Uterus (tissue), 4 donors: ENCODE measurements around the gene NTRK2. TPM values are rescaled to one million over a fixed set of nuclear protein-coding genes. Genes with fewer than 3 reads are reported as not detected.

Experiments
- DNase-seq, 2 donors: peaks; one replicate each; pipeline ENCODE4 v3.0.0-alpha.2; 2019 to 2020
- H3K27ac ChIP-seq, 2 donors: fragments of 200-600 bp; sonication (generic); 1 replicate in 1 of 2; 2 replicates in 1 of 2; pipeline ENCODE4 v1.5.1; 2016 to 2018
- H3K27me3 ChIP-seq, 2 donors: fragments of 200-600 bp; sonication (generic); one replicate each; pipeline ENCODE4 v1.5.1; 2018 to 2019; ENCODE audit warnings: control low read depth in 1 of 2
- H3K36me3 ChIP-seq, 2 donors: fragments of 200-600 bp; sonication (generic); one replicate each; pipeline ENCODE4 v1.5.1; 2019; ENCODE audit warnings: control low read depth in 1 of 2
- H3K4me1 ChIP-seq, 2 donors: fragments of 200-600 bp; sonication (generic); one replicate each; pipeline ENCODE4 v1.5.1; 2018 to 2019; ENCODE audit warnings: control low read depth in 1 of 2
- H3K4me3 ChIP-seq, 2 donors: fragments of 200-600 bp; sonication (generic); 1 replicate in 1 of 2; 2 replicates in 1 of 2; pipeline ENCODE4 v1.5.1; 2018 to 2019; ENCODE audit warnings: mild to moderate bottlenecking in 1 of 2
- H3K9me3 ChIP-seq, 2 donors: fragments of 200-600 bp; sonication (generic); one replicate each; pipeline ENCODE4 v1.5.1; 2019; ENCODE audit warnings: control low read depth in 1 of 2
- CTCF ChIP-seq, 4 experiments: fragments of 200-600 bp in 2 of 4; fragments of 450-650 bp in 2 of 4; sonication (generic) in 2 of 4; IDR thresholded peaks; one replicate each; pipeline ENCODE4 v1.5.1; 2016 to 2019; ENCODE audit warnings: antibody characterized with exemption in 4 of 4, mild to moderate bottlenecking in 2 of 4, moderate library complexity in 1 of 4
- POLR2A ChIP-seq, 2 donors: fragments of 450-650 bp; IDR thresholded peaks; one replicate each; pipeline ENCODE4 v1.6.1; 2016; ENCODE audit warnings: antibody characterized with exemption in 2 of 2, mild to moderate bottlenecking in 1 of 2, moderate library complexity in 1 of 2
- intact Hi-C: fragments of 100-400 bp; cut with DNase I; formaldehyde crosslinking; loops from one replicate; pipeline ENCODE4 v1.15.1; 2023; ENCODE audit warnings: low total_unique reads
- total RNA-seq, 4 donors: library from RNA; depleted of rRNA in 3 of 4; stranded (reverse); fragments of >200 nt in 3 of 4; gene quantifications; one replicate each; pipeline versions ENCODE4 v1.1.0 to v1.2.4, GENCODE V29; 2014 to 2023
- donor health status: DM: yes; HTN: yes; CAD: no.

Gene NTRK2
- total RNA-seq, 4 donors from 2014 or later: 6.5 to 23.2 (median 12.5) TPM

- Histone ChIP-seq H3K4me1 (no peaks in the 10 kb centered on the region), H3K9me3 (no peaks in the 10 kb centered on the region), H3K36me3 (no peaks in the 10 kb centered on the region), H3K27ac (no peak overlapping the region), H3K27me3 (no peaks in the 10 kb centered on the region), H3K4me3 (no peak overlapping the region)
- intact Hi-C loops: no loop called here
- no peak for DNase-seq
- TF ChIP-seq CTCF (IDR thresholded peaks at IDR 0.05) (no peak), POLR2A (IDR thresholded peaks at IDR 0.05) (no peak)
Observed at GRCh38 chr9:84679571-84679970, 10.0 kb downstream of the NTRK2 start.

- H3K27ac ChIP-seq: no peak overlapping the region
Observed at GRCh38 chr9:84681516-84682285, 12.2 kb downstream of the NTRK2 start.

GRCh38 chr9:84686068-84686467 is 16.5 kb downstream of the NTRK2 start:
- TF ChIP-seq POLR2A (IDR thresholded peaks at IDR 0.05) (no peak), CTCF (IDR thresholded peaks at IDR 0.05) (no peak)
- no peak overlapping the region for H3K4me3 ChIP-seq
- H3K4me1 ChIP-seq: no peaks in the 10 kb centered on the region
- no peak for DNase-seq
- no peaks in the 10 kb centered on the region for H3K36me3 ChIP-seq
- no peak overlapping the region for H3K27ac ChIP-seq
- no peaks in the 10 kb centered on the region for H3K9me3 ChIP-seq
- H3K27me3 ChIP-seq: no peaks in the 10 kb centered on the region
- intact Hi-C loops: no loop called here

More at GRCh38 chr9:84681516-84682285, 12.2 kb downstream of the NTRK2 start:
- TF ChIP-seq POLR2A (IDR thresholded peaks at IDR 0.05): no peak
- no peak for TF ChIP-seq CTCF (IDR thresholded peaks at IDR 0.05)
- Histone ChIP-seq H3K9me3 (no peaks in the 10 kb centered on the region), H3K4me3 (no peak overlapping the region), H3K27me3 (no peaks in the 10 kb centered on the region), H3K4me1 (no peaks in the 10 kb centered on the region), H3K36me3 (no peaks in the 10 kb centered on the region)
- intact Hi-C loops: no loop called here
- DNase-seq: no peak

GRCh38 chr9:84688956-84689355 is 19.4 kb downstream of the NTRK2 start:
- intact Hi-C loops: no loop called here
- Histone ChIP-seq H3K4me1 (no peaks in the 10 kb centered on the region), H3K27ac (no peak overlapping the region), H3K36me3 (no peaks in the 10 kb centered on the region), H3K27me3 (no peaks in the 10 kb centered on the region), H3K9me3 (no peaks in the 10 kb centered on the region), H3K4me3 (no peak overlapping the region)
- DNase-seq: no peak
- no peak for TF ChIP-seq POLR2A (IDR thresholded peaks at IDR 0.05)

- Histone ChIP-seq H3K36me3 (no peaks in the 10 kb centered on the region), H3K4me1 (no peaks in the 10 kb centered on the region), H3K9me3 (no peaks in the 10 kb centered on the region), H3K27me3 (no peaks in the 10 kb centered on the region), H3K27ac (no peak overlapping the region), H3K4me3 (no peak overlapping the region)
- no peak for TF ChIP-seq CTCF (IDR thresholded peaks at IDR 0.05)
- no peak for TF ChIP-seq POLR2A (IDR thresholded peaks at IDR 0.05)
- intact Hi-C loops: no loop called here
- no peak for DNase-seq
Observed at GRCh38 chr9:84691634-84692033, 22.1 kb downstream of the NTRK2 start.
